ENCODE data around the gene TIAL1.
A peak's percentile ranks its signal among the peaks of the same experiment; 100 is the strongest.
"Not testable (repeated sequence)": the region's sequence is repeated elsewhere in the genome, so short reads cannot be mapped to it uniquely, and the experiment has no call there.

TIAL1 gene

GRCh38 chr10:119546009-119546408 lies 50.8 kb downstream of the TIAL1 start:
- no peak for DNase-seq

- no peak for DNase-seq
Observed at GRCh38 chr10:119545310-119545709, 51.5 kb downstream of the TIAL1 start.

- DNase-seq = peak; percentile 60
Observed at GRCh38 chr10:119543814-119544642, 52.7 kb downstream of the TIAL1 start.

- peak; percentile 71 for DNase-seq
Observed at GRCh38 chr10:119542988-119543813, 53.6 kb downstream of the TIAL1 start.

- DNase-seq = peak; percentile 83
Observed at GRCh38 chr10:119542357-119542987, 54.3 kb downstream of the TIAL1 start, which contains the start of gene RGS10. TSS of gene RGS10 (minus strand) at chr10:119542719. CDS start at chr10:119542638, 81 bp downstream.

- DNase-seq = no peak
Observed at GRCh38 chr10:119541459-119542356, 55.1 kb downstream of the TIAL1 start.

GRCh38 chr10:119541046-119541445 lies 55.7 kb downstream of the TIAL1 start:
- no peak for DNase-seq

GRCh38 chr10:119540038-119540437 lies 56.7 kb downstream of the TIAL1 start:
- no peak for DNase-seq

GRCh38 chr10:119539359-119539825 lies 57.4 kb downstream of the TIAL1 start:
- no peak for DNase-seq

GRCh38 chr10:119538632-119539358 lies 58.0 kb downstream of the TIAL1 start:
- DNase-seq = no peak

- DNase-seq = no peak
Observed at GRCh38 chr10:119537953-119538630, 58.7 kb downstream of the TIAL1 start.

- no peak for DNase-seq
Observed at GRCh38 chr10:119536508-119537025, 60.2 kb downstream of the TIAL1 start.

- DNase-seq = no peak
Observed at GRCh38 chr10:119535837-119536507, 60.8 kb downstream of the TIAL1 start.

- no peak for DNase-seq
Observed at GRCh38 chr10:119535305-119535704, 61.5 kb downstream of the TIAL1 start.

GRCh38 chr10:119533473-119533872 lies 63.3 kb downstream of the TIAL1 start:
- no peak for DNase-seq

- DNase-seq = not testable (repeated sequence)
Observed at GRCh38 chr10:119532791-119533190, 64.0 kb downstream of the TIAL1 start.

GRCh38 chr10:119532251-119532650 lies 64.5 kb downstream of the TIAL1 start:
- DNase-seq = not testable (repeated sequence)

GRCh38 chr10:119531067-119531466 lies 65.7 kb downstream of the TIAL1 start:
- no peak for DNase-seq

- not testable (repeated sequence) for DNase-seq
Observed at GRCh38 chr10:119528663-119529237, 68.0 kb downstream of the TIAL1 start.

All from left hindlimb (tissue), 1 donor.